Activated naive CD8-positive, alpha-beta T cell treated with anti-CD3 and anti-CD28 coated beads for 36 hours (primary cell): ENCODE measurements around the gene PAX3. TPM values are rescaled to one million over a fixed set of nuclear protein-coding genes. Genes with fewer than 3 reads are reported as not detected.

Experiments used
- DNase-seq: peaks from one replicate; pipeline ENCODE4 v3.0.0; 2021
- H3K27ac Mint-ChIP-seq: one replicate; pipeline ENCODE4 v1.8.0; 2022; ENCODE audit warnings: mild to moderate bottlenecking, moderate library complexity, mixed read lengths
- H3K27me3 Mint-ChIP-seq: one replicate; pipeline ENCODE4 v1.8.0; 2022; ENCODE audit warnings: mild to moderate bottlenecking, mixed read lengths
- H3K36me3 Mint-ChIP-seq: one replicate; pipeline ENCODE4 v1.8.0; 2021; ENCODE audit warnings: mild to moderate bottlenecking, mixed read lengths
- H3K4me1 Mint-ChIP-seq: one replicate; pipeline ENCODE4 v1.8.0; 2021; ENCODE audit warnings: mixed read lengths
- H3K4me3 Mint-ChIP-seq: one replicate; pipeline ENCODE4 v1.8.0; 2022; ENCODE audit warnings: mild to moderate bottlenecking, moderate library complexity, mixed read lengths
- H3K9me3 Mint-ChIP-seq: one replicate; pipeline ENCODE4 v1.8.0; 2022; ENCODE audit warnings: mixed read lengths
- total RNA-seq, 2 experiments: library from RNA; stranded (reverse); gene quantifications; one replicate each; pipeline ENCODE4 v1.2.3, GENCODE V29; 2021

PAX3 gene
- total RNA-seq, 2 experiments from 2014 or later: not detected

- H3K27me3 Mint-ChIP-seq: peaks cover 58% of the 10 kb centered on the region
- H3K4me3 Mint-ChIP-seq: no peak overlapping the region
- peaks cover 2% of the 10 kb centered on the region for H3K9me3 Mint-ChIP-seq
- DNase-seq: no peak
- no peak overlapping the region for H3K27ac Mint-ChIP-seq
- H3K4me1 Mint-ChIP-seq: no peaks in the 10 kb centered on the region
- H3K36me3 Mint-ChIP-seq: no peaks in the 10 kb centered on the region
Measured at GRCh38 chr2:222241128-222241870, 57.5 kb downstream of the PAX3 start.

GRCh38 chr2:222240676-222241049 lies 58.1 kb downstream of the PAX3 start:
- Mint-ChIP-seq H3K36me3 (no peaks in the 10 kb centered on the region), H3K27me3 (peaks cover 58% of the 10 kb centered on the region), H3K9me3 (peaks cover 2% of the 10 kb centered on the region), H3K27ac (no peak overlapping the region), H3K4me1 (no peaks in the 10 kb centered on the region), H3K4me3 (no peak overlapping the region)
- no peak for DNase-seq

GRCh38 chr2:222239945-222240675 lies 58.7 kb downstream of the PAX3 start:
- no peaks in the 10 kb centered on the region for H3K4me1 Mint-ChIP-seq
- DNase-seq: no peak
- peaks cover 2% of the 10 kb centered on the region for H3K9me3 Mint-ChIP-seq
- no peak overlapping the region for H3K27ac Mint-ChIP-seq
- H3K4me3 Mint-ChIP-seq: no peak overlapping the region
- H3K27me3 Mint-ChIP-seq: peaks cover 58% of the 10 kb centered on the region
- no peaks in the 10 kb centered on the region for H3K36me3 Mint-ChIP-seq

- Mint-ChIP-seq H3K4me1 (no peaks in the 10 kb centered on the region), H3K4me3 (no peak overlapping the region), H3K36me3 (no peaks in the 10 kb centered on the region), H3K27me3 (peaks cover 55% of the 10 kb centered on the region), H3K27ac (no peak overlapping the region), H3K9me3 (peaks cover 2% of the 10 kb centered on the region)
- DNase-seq: no peak
Measured at GRCh38 chr2:222239091-222239490, 59.7 kb downstream of the PAX3 start.

GRCh38 chr2:222238072-222238471 lies 60.7 kb downstream of the PAX3 start:
- no peaks in the 10 kb centered on the region for H3K36me3 Mint-ChIP-seq
- H3K27ac Mint-ChIP-seq: no peak overlapping the region
- H3K9me3 Mint-ChIP-seq: peaks cover 2% of the 10 kb centered on the region
- no peaks in the 10 kb centered on the region for H3K4me1 Mint-ChIP-seq
- peaks cover 46% of the 10 kb centered on the region for H3K27me3 Mint-ChIP-seq
- H3K4me3 Mint-ChIP-seq: no peak overlapping the region
- no peak for DNase-seq

- Mint-ChIP-seq H3K27me3 (peaks cover 8% of the 10 kb centered on the region), H3K4me3 (no peak overlapping the region), H3K4me1 (no peaks in the 10 kb centered on the region), H3K27ac (no peak overlapping the region), H3K9me3 (no peaks in the 10 kb centered on the region), H3K36me3 (no peaks in the 10 kb centered on the region)
- no peak for DNase-seq
Measured at GRCh38 chr2:222232839-222233238, 66.0 kb downstream of the PAX3 start.

- DNase-seq: no peak
- peaks cover 7% of the 10 kb centered on the region for H3K27me3 Mint-ChIP-seq
- H3K4me3 Mint-ChIP-seq: no peak overlapping the region
- no peak overlapping the region for H3K27ac Mint-ChIP-seq
- H3K4me1 Mint-ChIP-seq: no peaks in the 10 kb centered on the region
- H3K9me3 Mint-ChIP-seq: no peaks in the 10 kb centered on the region
- H3K36me3 Mint-ChIP-seq: no peaks in the 10 kb centered on the region
Measured at GRCh38 chr2:222232372-222232771, 66.4 kb downstream of the PAX3 start.

- Mint-ChIP-seq H3K4me1 (no peaks in the 10 kb centered on the region), H3K27ac (no peak overlapping the region), H3K27me3 (peaks cover 7% of the 10 kb centered on the region), H3K36me3 (no peaks in the 10 kb centered on the region), H3K9me3 (no peaks in the 10 kb centered on the region), H3K4me3 (no peak overlapping the region)
- no peak for DNase-seq
Measured at GRCh38 chr2:222228054-222228453, 70.7 kb downstream of the PAX3 start.

- no peaks in the 10 kb centered on the region for H3K36me3 Mint-ChIP-seq
- H3K9me3 Mint-ChIP-seq: no peaks in the 10 kb centered on the region
- no peak for DNase-seq
- H3K4me3 Mint-ChIP-seq: no peak overlapping the region
- no peak overlapping the region for H3K27ac Mint-ChIP-seq
- H3K4me1 Mint-ChIP-seq: no peaks in the 10 kb centered on the region
- peaks cover 4% of the 10 kb centered on the region for H3K27me3 Mint-ChIP-seq
Measured at GRCh38 chr2:222218786-222219185, 80.0 kb downstream of the PAX3 start.

GRCh38 chr2:222217712-222218111 lies 81.1 kb downstream of the PAX3 start:
- Mint-ChIP-seq H3K4me1 (no peaks in the 10 kb centered on the region), H3K4me3 (no peak overlapping the region), H3K9me3 (no peaks in the 10 kb centered on the region), H3K27ac (no peak overlapping the region), H3K36me3 (no peaks in the 10 kb centered on the region), H3K27me3 (peaks cover 4% of the 10 kb centered on the region)
- no peak for DNase-seq

- no peak overlapping the region for H3K27ac Mint-ChIP-seq
- no peak overlapping the region for H3K4me3 Mint-ChIP-seq
- H3K27me3 Mint-ChIP-seq: peaks cover 4% of the 10 kb centered on the region
- no peaks in the 10 kb centered on the region for H3K9me3 Mint-ChIP-seq
- no peak for DNase-seq
- no peaks in the 10 kb centered on the region for H3K4me1 Mint-ChIP-seq
- no peaks in the 10 kb centered on the region for H3K36me3 Mint-ChIP-seq
Measured at GRCh38 chr2:222214885-222215284, 83.9 kb downstream of the PAX3 start.

- Mint-ChIP-seq H3K27me3 (peaks cover 14% of the 10 kb centered on the region), H3K4me1 (no peaks in the 10 kb centered on the region), H3K36me3 (no peaks in the 10 kb centered on the region), H3K9me3 (no peaks in the 10 kb centered on the region), H3K4me3 (no peak overlapping the region), H3K27ac (no peak overlapping the region)
- no peak for DNase-seq
Measured at GRCh38 chr2:222213049-222213448, 85.7 kb downstream of the PAX3 start.

- Mint-ChIP-seq H3K27ac (no peak overlapping the region), H3K36me3 (no peaks in the 10 kb centered on the region), H3K9me3 (no peaks in the 10 kb centered on the region), H3K4me1 (no peaks in the 10 kb centered on the region), H3K4me3 (no peak overlapping the region), H3K27me3 (peaks cover 14% of the 10 kb centered on the region)
- DNase-seq: no peak
Measured at GRCh38 chr2:222212571-222212970, 86.2 kb downstream of the PAX3 start.

GRCh38 chr2:222208010-222208690 lies 90.6 kb downstream of the PAX3 start:
- DNase-seq: no peak
- Mint-ChIP-seq H3K9me3 (no peaks in the 10 kb centered on the region), H3K27ac (no peak overlapping the region), H3K4me1 (no peaks in the 10 kb centered on the region), H3K36me3 (no peaks in the 10 kb centered on the region), H3K4me3 (no peak overlapping the region), H3K27me3 (peaks cover 10% of the 10 kb centered on the region)

- H3K9me3 Mint-ChIP-seq: no peaks in the 10 kb centered on the region
- DNase-seq: no peak
- H3K4me3 Mint-ChIP-seq: no peak overlapping the region
- H3K27ac Mint-ChIP-seq: no peak overlapping the region
- H3K27me3 Mint-ChIP-seq: peaks cover 17% of the 10 kb centered on the region
- no peaks in the 10 kb centered on the region for H3K36me3 Mint-ChIP-seq
- H3K4me1 Mint-ChIP-seq: no peaks in the 10 kb centered on the region
Measured at GRCh38 chr2:222205136-222205535, 93.7 kb downstream of the PAX3 start.
